ENCODE data around the gene SHISA4. TPM values are rescaled to one million over a fixed set of nuclear protein-coding genes. Genes with fewer than 3 reads are reported as not detected.

Gene SHISA4
- total and polyA plus RNA-seq, 8 donors, result 3.6 to 9.3 (median 5.4) TPM

DNA sequence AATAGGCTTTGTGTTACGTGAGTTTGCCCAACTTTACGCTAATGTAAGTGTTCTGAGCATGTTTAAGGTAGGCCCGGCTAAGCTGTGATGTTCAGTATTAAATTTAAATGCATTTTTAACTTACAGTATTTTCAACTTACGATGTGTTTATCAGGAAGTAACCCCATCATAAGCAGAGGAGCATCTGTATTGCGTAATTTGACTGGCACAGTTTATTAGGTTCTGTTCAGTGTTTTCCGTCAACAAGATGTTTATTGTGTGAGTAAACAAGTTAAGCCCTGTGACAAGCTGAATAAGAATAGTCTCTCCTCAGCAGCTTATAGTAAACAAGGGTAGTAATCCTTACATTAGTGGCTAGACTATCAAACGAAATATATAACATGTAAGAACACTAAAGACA lies 27.2 kb upstream of the SHISA4 start:
- Histone ChIP-seq H3K27ac (no peak overlapping the region), H3K27me3 (no peaks in the 10 kb centered on the region), H3K4me3 (no peak overlapping the region), H3K9me3 (no peaks in the 10 kb centered on the region), H3K36me3 (peaks cover 0 to 40% (median 11%) of the 10 kb centered on the region in 3 donors), H3K4me1 (no peaks in the 10 kb centered on the region)
- 91 to 95% methylated on average over 7 of the region's 7 CpGs for WGBS, 2 donors
- TF ChIP-seq, protein P1, sequence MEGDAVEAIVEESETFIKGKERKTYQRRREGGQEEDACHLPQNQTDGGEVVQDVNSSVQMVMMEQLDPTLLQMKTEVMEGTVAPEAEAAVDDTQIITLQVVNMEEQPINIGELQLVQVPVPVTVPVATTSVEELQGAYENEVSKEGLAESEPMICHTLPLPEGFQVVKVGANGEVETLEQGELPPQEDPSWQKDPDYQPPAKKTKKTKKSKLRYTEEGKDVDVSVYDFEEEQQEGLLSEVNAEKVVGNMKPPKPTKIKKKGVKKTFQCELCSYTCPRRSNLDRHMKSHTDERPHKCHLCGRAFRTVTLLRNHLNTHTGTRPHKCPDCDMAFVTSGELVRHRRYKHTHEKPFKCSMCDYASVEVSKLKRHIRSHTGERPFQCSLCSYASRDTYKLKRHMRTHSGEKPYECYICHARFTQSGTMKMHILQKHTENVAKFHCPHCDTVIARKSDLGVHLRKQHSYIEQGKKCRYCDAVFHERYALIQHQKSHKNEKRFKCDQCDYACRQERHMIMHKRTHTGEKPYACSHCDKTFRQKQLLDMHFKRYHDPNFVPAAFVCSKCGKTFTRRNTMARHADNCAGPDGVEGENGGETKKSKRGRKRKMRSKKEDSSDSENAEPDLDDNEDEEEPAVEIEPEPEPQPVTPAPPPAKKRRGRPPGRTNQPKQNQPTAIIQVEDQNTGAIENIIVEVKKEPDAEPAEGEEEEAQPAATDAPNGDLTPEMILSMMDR (IDR thresholded peaks at IDR 0.05), result no peak
- ATAC-seq (no peak), FAIRE-seq (no peak), DNase-seq (no peak)
- intact Hi-C loops (cut with DNase I), result no loop called here

DNA sequence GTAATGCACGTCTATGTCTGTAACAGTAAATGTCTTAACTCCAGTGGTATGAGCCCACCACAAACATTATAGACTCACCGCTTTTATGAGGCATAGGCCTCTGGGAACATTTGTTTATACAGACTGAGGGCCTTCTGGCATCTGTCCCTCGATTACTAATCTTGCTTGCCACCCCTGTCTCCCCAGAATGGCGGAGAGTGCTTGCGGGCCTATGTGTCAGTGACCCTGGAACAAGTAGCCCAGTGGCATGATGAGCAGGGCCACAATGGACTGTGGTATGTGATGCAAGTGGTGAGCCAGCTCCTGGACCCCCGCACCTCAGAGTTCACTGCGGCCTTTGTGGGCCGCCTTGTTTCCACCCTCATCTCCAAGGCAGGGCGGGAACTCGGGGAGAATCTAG lies 18.3 kb upstream of the SHISA4 start:
- H3K4me1 ChIP-seq, result no peaks in the 10 kb centered on the region
- peaks cover 4 to 72% (median 25%) of the 10 kb centered on the region in 3 donors for H3K36me3 ChIP-seq
- no peaks in the 10 kb centered on the region for H3K27me3 ChIP-seq
- H3K4me3 ChIP-seq, result no peak overlapping the region
- ATAC-seq, result no peak
- WGBS, 2 donors, result 95 to 97% methylated on average over 10 of the region's 10 CpGs
- intact Hi-C loops (cut with DNase I), result no loop called here
- no peak for FAIRE-seq
- no peak for DNase-seq
- H3K27ac ChIP-seq, result no peak overlapping the region
- no peaks in the 10 kb centered on the region for H3K9me3 ChIP-seq
- TF ChIP-seq, protein P1 (IDR thresholded peaks at IDR 0.05), result no peak

DNA sequence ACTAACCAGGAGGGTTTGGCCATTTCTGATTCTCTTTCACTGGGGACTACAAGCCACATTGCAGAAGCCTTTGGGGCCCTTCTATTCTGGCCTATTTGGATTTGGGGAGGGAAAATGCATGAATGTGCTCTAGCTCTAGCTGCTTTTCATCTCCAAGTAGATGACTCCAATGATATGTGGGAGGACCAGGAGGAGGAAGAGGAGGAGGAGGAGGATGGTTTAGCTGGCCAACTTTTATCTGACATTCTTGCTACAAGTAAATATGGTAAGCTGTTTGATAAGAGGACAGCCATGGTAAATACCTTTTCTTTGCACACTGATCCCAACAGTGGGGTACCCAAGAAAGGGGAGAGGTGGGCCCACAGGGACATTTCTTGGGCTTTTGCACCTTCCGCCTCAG lies 14.0 kb upstream of the SHISA4 start:
- Histone ChIP-seq H3K27ac (no peak overlapping the region), H3K27me3 (no peaks in the 10 kb centered on the region), H3K9me3 (no peaks in the 10 kb centered on the region), H3K4me1 (no peaks in the 10 kb centered on the region), H3K36me3 (peaks cover 4 to 58% (median 10%) of the 10 kb centered on the region in 3 donors), H3K4me3 (no peak overlapping the region)
- 100% methylated on average over 1 of the region's 1 CpG for WGBS, 2 donors
- intact Hi-C loops (cut with DNase I), result no loop called here
- no peak for DNase-seq
- TF ChIP-seq, protein P1 (IDR thresholded peaks at IDR 0.05), result no peak
- ATAC-seq, result no peak
- FAIRE-seq, result no peak

DNA sequence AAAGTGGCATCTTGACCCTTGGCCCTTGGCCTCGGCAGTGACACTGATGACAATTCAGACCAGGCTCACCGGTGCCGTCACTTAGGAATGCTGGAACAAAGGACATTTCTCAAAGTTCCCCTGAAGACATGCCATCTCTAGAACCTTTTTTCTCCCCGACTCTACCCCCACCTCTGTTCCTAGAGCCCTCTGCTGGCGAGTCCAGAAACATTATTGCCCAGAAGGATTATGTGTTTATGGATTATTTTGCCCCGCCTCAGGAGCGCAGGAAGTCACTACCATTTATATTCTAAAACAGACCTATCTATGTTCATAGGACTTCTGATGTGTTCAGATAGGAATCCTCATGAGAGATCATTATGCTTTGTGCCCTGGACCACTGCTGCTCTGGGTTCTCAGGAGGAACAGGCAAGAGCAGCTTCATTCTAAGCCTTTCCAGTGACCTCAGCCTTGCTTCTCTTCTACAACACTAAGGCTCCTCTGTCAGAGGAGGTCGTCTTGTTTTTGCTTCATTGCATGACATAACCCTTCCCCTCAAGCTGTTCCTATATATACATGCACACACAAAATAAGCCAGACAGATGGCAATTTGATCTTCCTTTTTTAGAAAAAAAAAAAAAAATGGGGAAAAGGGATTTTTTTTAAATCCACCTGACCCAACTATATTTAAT lies 12.4 kb upstream of the SHISA4 start:
- Histone ChIP-seq H3K4me1 (no peaks in the 10 kb centered on the region), H3K9me3 (no peaks in the 10 kb centered on the region), H3K27me3 (no peaks in the 10 kb centered on the region), H3K4me3 (no peak overlapping the region), H3K27ac (no peak overlapping the region), H3K36me3 (peaks cover 0 to 42% (median 4%) of the 10 kb centered on the region in 3 donors)
- TF ChIP-seq, protein P1 (IDR thresholded peaks at IDR 0.05), result no peak
- WGBS, 2 donors, result 75 to 76% methylated on average over 8 of the region's 8 CpGs
- intact Hi-C loops (cut with DNase I), result no loop called here
- peak in 1 of 6 donors; percentile 5 for DNase-seq
- no peak for ATAC-seq
- FAIRE-seq, result no peak

DNA sequence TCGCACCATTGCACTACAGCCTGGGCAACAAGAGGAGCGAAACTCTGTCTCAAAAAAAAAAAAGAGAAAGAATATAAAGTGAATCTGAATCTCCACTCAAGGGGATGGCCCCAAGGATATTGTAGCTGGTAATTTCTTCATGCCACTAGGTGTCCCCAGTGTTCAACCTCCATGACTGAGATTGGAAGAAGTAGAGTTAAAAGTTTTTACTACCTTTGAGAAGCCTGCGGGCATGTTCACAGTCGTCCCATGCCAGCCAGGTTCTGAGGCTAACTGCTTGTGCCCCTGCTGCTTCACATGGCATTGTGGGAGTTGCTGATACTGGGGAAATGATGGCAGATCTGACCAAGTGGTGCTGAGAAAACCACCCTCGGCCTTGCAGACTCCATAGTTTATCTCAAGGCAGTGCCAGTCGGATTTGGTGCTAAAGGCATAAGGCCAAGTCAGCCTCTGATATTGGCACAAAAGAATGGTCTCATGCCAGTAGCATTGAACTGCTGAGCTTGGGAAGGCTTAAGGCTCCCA lies 10.8 kb upstream of the SHISA4 start:
- intact Hi-C loops (cut with DNase I), result no loop called here
- FAIRE-seq (peak; percentile 63), DNase-seq (peak in 1 of 6 donors; percentile 38), ATAC-seq (peak; percentile 67 to 86 (median 78))
- H3K4me3 ChIP-seq, result no peak overlapping the region
- H3K36me3 ChIP-seq, result peaks cover 0 to 25% (median 4%) of the 10 kb centered on the region in 3 donors
- no peak overlapping the region for H3K27ac ChIP-seq
- no peaks in the 10 kb centered on the region for H3K27me3 ChIP-seq
- WGBS, 2 donors, result 35 to 37% methylated on average over 6 of the region's 6 CpGs
- no peaks in the 10 kb centered on the region for H3K4me1 ChIP-seq
- H3K9me3 ChIP-seq, result no peaks in the 10 kb centered on the region
- TF ChIP-seq, protein P1 (IDR thresholded peaks at IDR 0.05), result peak; percentile 11 to 51 (median 39)
